ENCODE results near the gene DENND10. TPM values are rescaled to one million over a fixed set of nuclear protein-coding genes. Genes with fewer than 3 reads are reported as not detected.

DENND10 gene
- total RNA-seq, 2 donors from 2014 or later = 23.3 to 42.7 TPM

DNA sequence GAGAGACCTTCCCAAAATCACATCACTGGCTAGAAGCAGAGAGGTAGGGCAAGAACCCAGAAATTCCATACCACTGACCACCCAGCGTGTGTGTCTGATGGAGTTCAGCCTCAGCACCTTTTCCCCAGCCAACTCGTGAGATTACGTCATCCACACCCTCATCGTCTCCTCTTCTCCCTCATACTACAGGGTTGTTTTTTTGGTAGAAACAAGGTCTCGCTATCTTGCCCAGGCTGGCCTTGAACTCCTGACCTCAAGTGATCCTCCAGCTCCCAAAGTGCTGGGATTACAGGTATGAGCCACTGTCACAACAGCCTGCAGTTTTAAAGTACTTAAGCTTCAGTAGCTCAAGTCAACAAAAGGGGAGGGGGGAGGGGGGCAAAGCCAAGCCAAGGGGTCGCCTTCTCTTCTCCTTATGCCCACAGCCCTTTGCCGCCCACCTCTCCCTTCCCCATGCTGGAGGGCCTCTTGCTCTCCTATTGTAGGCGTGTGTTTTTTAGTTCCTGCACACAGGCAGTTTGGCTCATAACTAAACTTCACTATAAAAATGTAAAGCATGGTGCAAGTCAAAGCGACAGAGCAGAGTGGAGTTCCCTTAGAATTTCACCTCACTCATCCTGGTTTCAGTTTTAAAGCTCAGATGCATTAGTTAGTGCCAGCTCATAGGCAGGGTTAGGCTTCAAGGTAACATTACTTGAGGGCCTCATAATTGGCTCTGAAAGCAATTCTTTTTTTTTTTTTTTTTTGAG is 79.9 kb downstream of the DENND10 start:
- no peak for DNase-seq
- no peak overlapping the region for H3K9ac ChIP-seq (ENCODE audit: low read depth in 2 of 2, low read length in 2 of 2)
- TF ChIP-seq CTCF (IDR thresholded peaks at IDR 0.05) = no peak
- H3K4me1 ChIP-seq = no peaks in the 10 kb centered on the region
- no peak overlapping the region for H3K27ac ChIP-seq
- H3K4me3 ChIP-seq = no peak overlapping the region
- no peaks in the 10 kb centered on the region for H3K36me3 ChIP-seq
- intact Hi-C loops (cut with DNase I) = no loop called here
- no peaks in the 10 kb centered on the region for H3K27me3 ChIP-seq
- no peaks in the 10 kb centered on the region for H3K9me3 ChIP-seq

Other genes with a start within 250 kb of the DENND10 start
- under 1 TPM; 0.30 to 0.74 TPM for gene NANOS1, start 74.4 kb upstream of the DENND10 start, total RNA-seq
- gene EIF3A, start 23.3 kb upstream of the DENND10 start, total RNA-seq = 100 to 1,000 TPM; 124 to 127 TPM
- gene SFXN4, start 61.6 kb downstream of the DENND10 start, total RNA-seq = 10 to 100 TPM; 29.4 to 37.2 TPM
- gene PRDX3, start 74.7 kb downstream of the DENND10 start, total RNA-seq = 100 to 1,000 TPM; 147 to 156 TPM
- 10 to 100 TPM in 1 of 2 donors, 1 to 10 TPM in 1; 4.6 to 12.7 TPM for gene GRK5, start 103.5 kb downstream of the DENND10 start, total RNA-seq